GM23338 (cell line): ENCODE data around the gene RNU5D-1. TPM values are rescaled to one million over a fixed set of nuclear protein-coding genes. Genes with fewer than 3 reads are reported as not detected.
A peak's percentile ranks its signal among the peaks of the same experiment; 100 is the strongest.
"Not testable (repeated sequence)": the region's sequence is repeated elsewhere in the genome, so short reads cannot be mapped to it uniquely, and the experiment has no call there.

Experiments
- ATAC-seq: fragments of 200-7000 bp; cut with Tn5 transposase; 3 replicates; pipeline ENCODE4 v1.9.1; 2020
- DNase-seq: peaks from one replicate; pipeline ENCODE4 v3.0.0-alpha.2; 2015; ENCODE audit warnings: low spot score
- H2AFZ ChIP-seq: fragments of 200-600 bp; sonication (generic); 2 replicates; pipeline ENCODE4 v1.8.0; 2016; ENCODE audit warnings: antibody characterized with exemption, mild to moderate bottlenecking, moderate library complexity
- H3F3A ChIP-seq: fragments of 200-600 bp; sonication (generic); replicated peaks from 2 replicates; pipeline ENCODE4 v1.8.0; 2017; ENCODE audit warnings: antibody characterized with exemption, mixed run types, low read depth
- H3K27ac ChIP-seq: fragments of 200-600 bp; sonication (generic); 2 replicates; pipeline ENCODE4 v1.6.1; 2016; ENCODE audit warnings: low read depth
- H3K27me3 ChIP-seq: fragments of 200-600 bp; sonication (generic); 2 replicates; pipeline ENCODE4 v1.8.0; 2016; ENCODE audit warnings: mild to moderate bottlenecking, mixed run types, moderate library complexity; ENCODE audit not compliant: insufficient read depth
- H3K36me3 ChIP-seq: fragments of 200-600 bp; sonication (generic); 2 replicates; pipeline ENCODE4 v1.8.0; 2016; ENCODE audit warnings: mild to moderate bottlenecking; ENCODE audit not compliant: insufficient read depth
- H3K4me1 ChIP-seq: fragments of 200-600 bp; sonication (generic); 2 replicates; pipeline ENCODE4 v1.8.0; 2016; ENCODE audit warnings: mild to moderate bottlenecking, moderate library complexity; ENCODE audit not compliant: insufficient read depth
- H3K4me2 ChIP-seq: fragments of 200-600 bp; sonication (generic); 2 replicates; pipeline ENCODE4 v1.7.1; 2017; ENCODE audit warnings: mixed run types
- H3K4me3 ChIP-seq: fragments of 200-600 bp; sonication (generic); 2 replicates; pipeline ENCODE4 v1.6.1; 2016; ENCODE audit warnings: mixed run types
- H3K79me2 ChIP-seq: fragments of 200-600 bp; sonication (generic); replicated peaks from 2 replicates; pipeline ENCODE4 v1.8.0; 2017; ENCODE audit warnings: mild to moderate bottlenecking; ENCODE audit not compliant: insufficient read depth
- H3K9me2 ChIP-seq: fragments of 200-600 bp; sonication (generic); 2 replicates; pipeline ENCODE4 v1.8.0; 2017; ENCODE audit not compliant: insufficient read depth
- H4K20me1 ChIP-seq: fragments of 200-600 bp; sonication (generic); replicated peaks from 2 replicates; pipeline ENCODE4 v1.8.0; 2017; ENCODE audit warnings: mild to moderate bottlenecking; ENCODE audit not compliant: insufficient read depth
- H3K27ac Mint-ChIP-seq: 2 replicates; pipeline ENCODE4 v1.8.0; 2020; ENCODE audit warnings: inconsistent platforms, mild to moderate bottlenecking, moderate library complexity, mixed read lengths
- H3K27me3 Mint-ChIP-seq: 3 replicates; pipeline ENCODE4 v1.8.0; 2022; ENCODE audit warnings: low read depth, mild to moderate bottlenecking, moderate library complexity, mixed read lengths, inconsistent platforms; ENCODE audit not compliant: insufficient read depth, poor library complexity
- H3K36me3 Mint-ChIP-seq: 3 replicates; pipeline ENCODE4 v1.8.0; 2021; ENCODE audit warnings: low read depth, mild to moderate bottlenecking, inconsistent platforms, moderate library complexity, mixed read lengths
- H3K4me1 Mint-ChIP-seq: 3 replicates; pipeline ENCODE4 v1.8.0; 2020; ENCODE audit warnings: mild to moderate bottlenecking, inconsistent platforms, mixed read lengths
- H3K4me3 Mint-ChIP-seq: 3 replicates; pipeline ENCODE4 v1.8.0; 2021; ENCODE audit warnings: moderate library complexity, mild to moderate bottlenecking, inconsistent platforms, mixed read lengths
- H3K9me3 Mint-ChIP-seq: 3 replicates; pipeline ENCODE4 v1.8.0; 2020; ENCODE audit warnings: moderate library complexity, mild to moderate bottlenecking, inconsistent platforms, mixed read lengths
- CREB1 ChIP-seq: fragments of 250-450 bp; sonication (Bioruptor Pico); IDR thresholded peaks from 2 replicates; pipeline ENCODE4 v1.5.0; 2020; ENCODE audit warnings: low read depth, mild to moderate bottlenecking, moderate library complexity
- EZH2 ChIP-seq: fragments of 200-600 bp; sonication (generic); IDR thresholded peaks from one replicate; pipeline ENCODE4 v1.8.0; 2017; ENCODE audit warnings: antibody characterized with exemption, mild to moderate bottlenecking, low read depth; ENCODE audit not compliant: unreplicated experiment
- POLR2AphosphoS5 ChIP-seq: IDR thresholded peaks from 2 replicates; pipeline ENCODE4 v1.6.1; 2016; ENCODE audit warnings: antibody characterized with exemption, low read depth
- polyA plus RNA-seq: library from polyadenylated mRNA; unstranded; fragments of >200 nt; fragmentation: Nextera tagmentation; extraction: Ambion mirVana; gene quantifications from 2 replicates; pipeline ENCODE4 v1.2.1, GENCODE V29; 2016
- total RNA-seq: library from RNA; depleted of rRNA; stranded (reverse); fragments of >200 nt; shearing (Covaris generic); gene quantifications from 2 replicates; pipeline ENCODE4 v1.2.3, GENCODE V29; 2014
- TF ChIP-seq, protein P1 (sequence below): IDR thresholded peaks from 2 replicates; pipeline ENCODE4 v1.6.1; 2016; ENCODE audit warnings: antibody characterized with exemption
- TF ChIP-seq, protein P2 (sequence below): IDR thresholded peaks from one replicate; pipeline ENCODE4 v1.6.1; 2018; ENCODE audit warnings: antibody characterized with exemption; ENCODE audit not compliant: unreplicated experiment

The RNU5D-1 gene
- total and polyA plus RNA-seq, 2 experiments from 2014 or later, result not detected

DNA sequence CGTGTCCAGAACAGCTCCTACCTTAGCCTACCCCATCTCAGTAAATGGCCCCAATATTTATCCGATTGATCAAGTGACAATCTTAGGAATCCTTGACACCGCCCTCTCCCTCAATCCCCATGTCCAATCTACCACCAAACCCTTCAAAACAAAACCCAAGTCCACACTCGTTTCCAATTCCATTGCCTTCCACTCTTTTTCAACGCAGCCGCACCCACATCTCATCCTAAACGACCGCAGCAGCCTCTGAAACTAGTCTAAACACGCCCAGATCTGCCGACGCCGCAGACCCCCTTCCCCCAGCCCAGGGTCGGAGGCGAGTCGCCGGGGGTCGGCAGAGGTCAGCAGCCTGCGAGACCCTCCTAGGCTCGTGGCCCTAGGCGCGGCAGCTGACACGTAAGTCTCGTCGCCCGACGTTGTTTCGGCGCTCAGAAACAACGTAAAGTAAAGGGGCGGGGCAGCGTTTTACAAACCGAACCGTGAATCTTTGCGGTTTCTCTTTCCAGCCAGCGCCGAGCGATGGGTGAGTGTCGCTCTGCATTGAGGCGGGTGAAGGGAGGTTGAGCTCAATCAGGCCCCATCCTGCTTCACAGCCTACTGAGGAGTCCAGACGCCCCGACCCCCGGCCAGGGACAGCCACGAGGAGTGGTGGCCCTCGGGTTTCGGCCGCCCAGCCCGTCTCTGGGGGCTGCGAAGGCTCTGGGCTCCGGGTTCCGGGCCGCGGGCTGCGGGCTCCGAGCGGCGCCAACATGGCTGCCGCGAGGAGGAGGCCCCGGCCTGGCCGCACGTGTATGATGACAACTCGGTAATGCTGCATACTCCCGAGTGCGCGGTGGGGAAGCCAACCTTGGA, 44.3 kb upstream of the RNU5D-1 start, which contains the start of gene RPS8:
TSS of gene RPS8 (plus strand) at position 463 of the 852 bp plus-strand sequence. CDS start at position 520, 57 bp downstream.
- Mint-ChIP-seq H3K27ac (peak within 1 kb of the TSS; percentile 98), H3K9me3 (no peaks in the 10 kb centered on the region; the same call in 2 of the 3 replicates), H3K4me3 (peak within 1 kb of the TSS; percentile 87), H3K4me1 (peaks cover 20% of the 10 kb centered on the region), H3K36me3 (peaks cover 47% of the 10 kb centered on the region), H3K27me3 (peaks cover 25% of the 10 kb centered on the region)
- H3K4me1 ChIP-seq, result peaks cover 15% of the 10 kb centered on the region
- TF ChIP-seq, protein P1, sequence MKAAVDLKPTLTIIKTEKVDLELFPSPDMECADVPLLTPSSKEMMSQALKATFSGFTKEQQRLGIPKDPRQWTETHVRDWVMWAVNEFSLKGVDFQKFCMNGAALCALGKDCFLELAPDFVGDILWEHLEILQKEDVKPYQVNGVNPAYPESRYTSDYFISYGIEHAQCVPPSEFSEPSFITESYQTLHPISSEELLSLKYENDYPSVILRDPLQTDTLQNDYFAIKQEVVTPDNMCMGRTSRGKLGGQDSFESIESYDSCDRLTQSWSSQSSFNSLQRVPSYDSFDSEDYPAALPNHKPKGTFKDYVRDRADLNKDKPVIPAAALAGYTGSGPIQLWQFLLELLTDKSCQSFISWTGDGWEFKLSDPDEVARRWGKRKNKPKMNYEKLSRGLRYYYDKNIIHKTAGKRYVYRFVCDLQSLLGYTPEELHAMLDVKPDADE, result peak; percentile 68
- peak; percentile 99 for TF ChIP-seq CREB1
- TF ChIP-seq, protein P2, sequence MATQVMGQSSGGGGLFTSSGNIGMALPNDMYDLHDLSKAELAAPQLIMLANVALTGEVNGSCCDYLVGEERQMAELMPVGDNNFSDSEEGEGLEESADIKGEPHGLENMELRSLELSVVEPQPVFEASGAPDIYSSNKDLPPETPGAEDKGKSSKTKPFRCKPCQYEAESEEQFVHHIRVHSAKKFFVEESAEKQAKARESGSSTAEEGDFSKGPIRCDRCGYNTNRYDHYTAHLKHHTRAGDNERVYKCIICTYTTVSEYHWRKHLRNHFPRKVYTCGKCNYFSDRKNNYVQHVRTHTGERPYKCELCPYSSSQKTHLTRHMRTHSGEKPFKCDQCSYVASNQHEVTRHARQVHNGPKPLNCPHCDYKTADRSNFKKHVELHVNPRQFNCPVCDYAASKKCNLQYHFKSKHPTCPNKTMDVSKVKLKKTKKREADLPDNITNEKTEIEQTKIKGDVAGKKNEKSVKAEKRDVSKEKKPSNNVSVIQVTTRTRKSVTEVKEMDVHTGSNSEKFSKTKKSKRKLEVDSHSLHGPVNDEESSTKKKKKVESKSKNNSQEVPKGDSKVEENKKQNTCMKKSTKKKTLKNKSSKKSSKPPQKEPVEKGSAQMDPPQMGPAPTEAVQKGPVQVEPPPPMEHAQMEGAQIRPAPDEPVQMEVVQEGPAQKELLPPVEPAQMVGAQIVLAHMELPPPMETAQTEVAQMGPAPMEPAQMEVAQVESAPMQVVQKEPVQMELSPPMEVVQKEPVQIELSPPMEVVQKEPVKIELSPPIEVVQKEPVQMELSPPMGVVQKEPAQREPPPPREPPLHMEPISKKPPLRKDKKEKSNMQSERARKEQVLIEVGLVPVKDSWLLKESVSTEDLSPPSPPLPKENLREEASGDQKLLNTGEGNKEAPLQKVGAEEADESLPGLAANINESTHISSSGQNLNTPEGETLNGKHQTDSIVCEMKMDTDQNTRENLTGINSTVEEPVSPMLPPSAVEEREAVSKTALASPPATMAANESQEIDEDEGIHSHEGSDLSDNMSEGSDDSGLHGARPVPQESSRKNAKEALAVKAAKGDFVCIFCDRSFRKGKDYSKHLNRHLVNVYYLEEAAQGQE, result peak; percentile 19
- peak; percentile 99 for TF ChIP-seq POLR2AphosphoS5
- TF ChIP-seq EZH2, result no peak
- peak within 1 kb of the TSS; percentile 100 for H3K4me2 ChIP-seq
- peak; percentile 85 for ATAC-seq
- H3K27ac ChIP-seq, result peak within 1 kb of the TSS; percentile 90
- H4K20me1 ChIP-seq, result peaks cover 35% of the 10 kb centered on the region
- peaks cover 43% of the 10 kb centered on the region for H3K79me2 ChIP-seq
- peak within 1 kb of the TSS; percentile 99 for H3K4me3 ChIP-seq
- peak; percentile 99 for DNase-seq
- peaks cover 37% of the 10 kb centered on the region for H3K36me3 ChIP-seq
- H3F3A ChIP-seq, result peaks cover 52% of the 10 kb centered on the region
- H2AFZ ChIP-seq, result peak within 1 kb of the TSS; percentile 9
- no peaks in the 10 kb centered on the region for H3K9me2 ChIP-seq
- no peaks in the 10 kb centered on the region for H3K27me3 ChIP-seq

GRCh38 chr1:44766421-44766820, 35.5 kb upstream of the RNU5D-1 start:
- H3K4me1 Mint-ChIP-seq, result not testable (repeated sequence)

More at GRCh38 chr1:44766421-44766820, 35.5 kb upstream of the RNU5D-1 start:
- DNase-seq, H3K27me3 ChIP-seq, ATAC-seq, H3K27ac ChIP-seq, H3K9me2 ChIP-seq, H3K9me3 Mint-ChIP-seq, H3K4me2 ChIP-seq, H3K27me3 Mint-ChIP-seq, H3K79me2 ChIP-seq, H3K4me3 ChIP-seq, H3K27ac Mint-ChIP-seq, H2AFZ ChIP-seq, H4K20me1 ChIP-seq, H3F3A ChIP-seq, H3K4me1 ChIP-seq, H3K4me3 Mint-ChIP-seq: not testable (repeated sequence)
- peaks cover 63% of the 10 kb centered on the region for H3K36me3 Mint-ChIP-seq
- H3K36me3 ChIP-seq, result peaks cover 37% of the 10 kb centered on the region
